HCT116 (cell line): ENCODE measurements around the gene ARFGEF3.

Source experiments
- CTCF ChIP-seq, 3 experiments: fragments of 200-600 bp in 1 of 3; sonication (generic) in 1 of 3; IDR thresholded peaks in 2 of 3; conservative IDR thresholded peaks in 1 of 3; 2 replicates each; pipeline ENCODE4 v1.5.1; 2012 to 2017; ENCODE audit warnings: low read depth in 2 of 3, low read length in 2 of 3, antibody characterized with exemption in 1 of 3, borderline replicate concordance in 1 of 3, control low read depth in 1 of 3, mild to moderate bottlenecking in 1 of 3, mixed read lengths in 1 of 3, mixed run types in 1 of 3, moderate library complexity in 1 of 3; ENCODE audit not compliant: insufficient read depth in 1 of 3
- EGR1 ChIP-seq: IDR thresholded peaks from 2 replicates; pipeline ENCODE4 v1.6.1; 2012; ENCODE audit warnings: low read depth
- POLR2AphosphoS5 ChIP-seq: IDR thresholded peaks from 2 replicates; pipeline ENCODE4 v1.6.1; 2011; ENCODE audit warnings: mild to moderate bottlenecking, low read depth, low read length, moderate library complexity
- RAD21 ChIP-seq: IDR thresholded peaks from 2 replicates; pipeline ENCODE4 v1.6.1; 2012; ENCODE audit warnings: low read depth, mild to moderate bottlenecking
- REST ChIP-seq: IDR thresholded peaks from 2 replicates; pipeline ENCODE4 v1.6.1; 2012; ENCODE audit warnings: low read depth

- no peak for TF ChIP-seq CTCF (IDR thresholded peaks at IDR 0.05 in 2 of 3, conservative IDR thresholded peaks at IDR 0.05 in 1 of 3; ENCODE audit: borderline replicate concordance in 1 of 3, insufficient read depth in 1 of 3, low read depth in 2 of 3, low read length in 2 of 3)
- no peak for TF ChIP-seq POLR2AphosphoS5
- TF ChIP-seq RAD21, result no peak
- no peak for TF ChIP-seq REST
- TF ChIP-seq EGR1, result no peak
These were observed 179.4 kb downstream of the ARFGEF3 start for GRCh38 chr6:138341176-138341575.
